Loucy (cell line): ENCODE data around the gene LENG8.
"Not testable (repeated sequence)": the region's sequence is repeated elsewhere in the genome, so short reads cannot be mapped to it uniquely, and the experiment has no call there.

Experiments used
- CTCF ChIP-seq: fragments of 200-600 bp; sonication (generic); conservative IDR thresholded peaks from 2 replicates; pipeline ENCODE4 v1.5.1; 2014; ENCODE audit warnings: mild to moderate bottlenecking, antibody characterized with exemption, low read length
- EZH2phosphoT487 ChIP-seq: fragments of 200-600 bp; IDR thresholded peaks from 2 replicates; pipeline ENCODE4 v1.6.1; 2018; ENCODE audit warnings: antibody characterized with exemption, mild to moderate bottlenecking, moderate library complexity, borderline replicate concordance

- TF ChIP-seq CTCF, EZH2phosphoT487: not testable (repeated sequence)
These were observed 44.1 kb downstream of the LENG8 start for GRCh38 chr19:54493056-54493455.
